GM18873 (cell line): ENCODE data around the gene IGSF3.

Experiments
- ATAC-seq: cut with Tn5 transposase; IDR thresholded peaks from one replicate; pipeline ENCODE4 v1.9.1; 2021; ENCODE audit warnings: mild to moderate bottlenecking, moderate library complexity, moderate number of reproducible peaks; ENCODE audit not compliant: unreplicated experiment, low FRiP score

IGSF3 gene

DNA sequence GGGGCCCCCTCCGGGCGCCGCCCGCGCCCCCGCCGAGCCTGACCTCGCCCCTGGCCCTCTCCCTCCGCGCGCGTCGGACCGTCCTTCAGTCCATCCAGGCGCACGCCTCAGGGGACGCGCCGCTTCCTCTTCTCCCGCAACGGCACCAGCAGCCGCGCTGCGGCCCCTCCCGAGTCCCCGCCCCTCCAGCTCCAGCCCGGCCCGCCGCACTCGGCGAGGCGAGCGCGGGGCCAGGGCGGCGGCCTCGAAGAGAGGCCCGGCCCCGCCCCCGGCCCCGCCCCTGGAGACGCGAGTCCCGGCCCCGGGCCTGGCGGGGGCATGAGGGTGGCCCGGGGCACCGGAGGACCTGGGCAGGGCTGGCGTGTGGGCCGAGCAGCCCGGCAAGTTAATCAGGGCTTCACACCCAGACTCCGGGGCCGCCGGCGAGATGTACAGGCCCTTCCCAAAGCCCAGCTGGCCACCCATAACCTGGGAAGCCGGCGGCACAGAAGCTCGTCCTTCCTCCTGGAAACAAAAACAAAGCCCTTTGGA, at the start of gene IGSF3:
Gene IGSF3 (minus strand): TSS at position 159 of the 531 bp plus-strand sequence. CDS start 1,407 bp downstream, outside the sequence.
- ATAC-seq, result no peak

DNA sequence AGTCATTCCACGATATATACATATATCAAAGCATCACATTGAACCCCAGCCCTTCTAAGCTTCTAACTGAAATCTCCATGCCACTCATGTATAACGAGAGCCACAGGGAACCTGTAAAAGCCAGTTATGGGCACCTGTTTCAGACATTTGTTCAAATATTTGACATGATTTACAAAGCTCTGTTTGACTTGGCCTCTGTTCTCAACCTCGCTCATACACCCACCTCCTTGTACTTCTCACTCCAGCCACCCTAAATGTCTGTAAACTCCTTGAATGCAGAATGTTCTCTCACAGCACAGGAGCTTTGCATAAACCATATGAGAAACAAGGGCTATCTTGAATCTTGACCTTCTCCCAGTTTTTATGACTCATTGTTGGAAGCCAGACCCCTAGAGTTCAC, 49.8 kb upstream of the IGSF3 start:
- ATAC-seq, result no peak

DNA sequence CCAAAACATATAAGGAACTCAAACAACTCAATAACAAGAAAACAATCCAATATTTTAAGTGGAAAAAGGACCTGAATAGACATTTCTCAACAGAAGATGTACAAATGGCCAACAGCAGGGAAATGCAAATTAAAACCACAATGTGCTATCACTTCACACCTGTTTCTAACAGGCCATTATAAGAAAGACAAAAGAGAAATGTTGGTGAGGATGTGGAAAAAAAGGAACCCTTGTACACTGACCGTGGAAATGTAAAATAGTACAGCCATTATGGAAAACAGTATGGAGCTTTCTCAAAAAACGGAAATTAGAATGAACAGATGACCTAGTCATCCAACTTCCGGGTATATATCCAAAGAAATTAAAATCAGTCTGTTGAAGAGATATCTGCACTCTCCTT, 48.9 kb upstream of the IGSF3 start:
- ATAC-seq, result no peak

DNA sequence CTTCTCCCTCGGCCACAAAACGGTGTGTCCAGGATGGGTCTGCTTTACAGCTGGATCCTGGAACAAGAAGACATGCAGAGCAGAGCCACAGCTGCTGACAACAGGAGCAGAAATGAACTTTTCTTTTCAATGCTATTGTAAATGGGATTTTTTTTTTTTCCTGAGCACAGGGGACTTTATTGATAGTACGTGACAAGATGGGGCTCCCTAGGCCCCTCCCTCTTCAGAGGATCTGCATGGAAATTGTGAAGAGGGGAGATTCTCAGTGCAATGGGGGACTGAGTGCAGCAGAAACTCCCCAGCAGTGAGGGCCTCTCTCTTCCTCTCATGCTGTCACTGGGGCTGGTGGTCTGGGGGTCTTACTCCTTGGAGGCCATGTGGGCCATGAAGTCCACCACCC, 45.9 kb upstream of the IGSF3 start:
- ATAC-seq, result no peak

DNA sequence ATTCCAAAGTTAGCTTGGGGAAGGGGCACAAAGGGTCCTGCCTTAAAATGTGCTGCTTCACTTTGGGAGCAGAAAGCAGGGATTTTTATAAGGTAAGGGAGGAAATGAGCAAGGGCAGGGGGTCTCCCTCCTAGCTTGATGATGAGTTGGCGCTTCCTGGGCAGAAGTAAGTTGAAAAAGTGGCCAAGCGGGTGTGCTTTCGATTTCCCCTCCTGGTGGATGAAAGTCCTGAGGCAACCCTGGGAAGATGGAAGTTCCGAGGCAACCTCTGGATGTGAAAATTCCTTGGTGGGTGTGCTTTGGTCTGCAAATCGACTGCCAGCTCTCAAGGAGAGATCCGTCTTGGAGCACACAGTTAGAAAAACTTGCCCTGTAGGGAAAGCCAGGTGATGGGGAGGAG, 45.0 kb upstream of the IGSF3 start:
- no peak for ATAC-seq

DNA sequence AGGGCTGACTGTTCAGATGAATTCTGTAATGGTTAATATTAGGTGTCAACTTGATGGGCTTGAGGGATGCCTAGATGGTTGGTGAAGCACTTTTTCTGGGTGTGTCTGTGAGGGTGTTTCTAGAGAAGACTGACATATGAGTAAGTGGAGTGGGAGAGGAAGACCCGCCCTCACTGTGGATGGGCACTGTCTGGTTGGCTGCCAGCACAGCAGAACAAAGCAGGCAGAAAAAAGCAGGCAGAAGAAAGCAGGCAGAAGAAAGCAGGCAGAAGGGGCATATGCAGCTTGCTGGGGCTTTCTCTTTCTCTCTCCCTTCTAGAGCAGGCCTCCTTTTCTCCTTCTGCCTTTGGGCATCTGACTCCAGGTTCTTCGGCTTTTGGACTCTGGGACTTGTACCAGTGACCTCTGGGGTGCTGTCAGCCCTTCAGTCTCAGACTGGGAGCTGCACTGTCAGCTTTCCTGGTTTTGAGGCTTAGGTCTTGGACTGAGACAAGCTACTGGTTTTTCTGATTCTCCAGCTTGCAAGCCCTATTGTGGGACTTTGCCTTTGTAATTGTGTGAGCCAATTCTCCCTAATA, 43.8 kb upstream of the IGSF3 start:
- ATAC-seq, result no peak

DNA sequence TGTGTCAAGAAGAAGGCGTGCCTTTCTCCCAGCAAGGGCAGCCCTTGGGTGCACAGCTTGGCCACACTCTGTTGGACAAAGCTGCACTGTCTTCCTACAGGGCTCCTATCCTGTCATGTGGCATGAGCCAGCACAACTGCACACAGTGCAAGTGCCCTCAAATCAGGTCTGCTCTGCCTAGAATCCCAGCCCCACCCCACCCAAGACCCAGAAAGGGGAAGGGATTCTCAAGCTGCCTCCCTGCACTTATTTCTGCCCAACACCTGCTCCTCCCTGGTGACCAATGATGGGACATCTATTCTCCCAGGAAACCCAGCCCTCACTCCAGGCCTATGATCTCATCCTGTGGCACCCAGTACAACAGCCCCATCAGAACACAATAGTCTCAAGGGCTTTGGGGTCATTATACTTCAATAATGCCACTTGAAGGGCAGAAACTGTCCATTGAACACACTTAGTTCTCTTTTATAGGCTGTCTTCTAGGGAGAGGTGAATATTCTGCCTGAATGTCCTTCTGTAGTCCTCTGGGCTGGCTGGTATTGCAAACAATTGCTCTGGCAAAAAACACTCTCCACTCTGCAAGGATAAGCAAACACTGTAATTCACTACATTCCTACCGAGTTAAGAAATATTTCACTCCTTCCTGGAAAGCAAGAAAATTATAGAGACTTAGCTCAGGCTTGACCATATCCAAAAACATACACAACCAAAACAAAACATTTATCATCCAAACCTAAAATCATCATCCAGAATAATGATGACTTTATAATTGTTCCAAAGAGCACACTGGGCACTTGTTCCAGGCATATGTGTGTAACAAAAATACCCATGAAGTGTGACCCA, 43.1 kb upstream of the IGSF3 start:
- ATAC-seq, result no peak

DNA sequence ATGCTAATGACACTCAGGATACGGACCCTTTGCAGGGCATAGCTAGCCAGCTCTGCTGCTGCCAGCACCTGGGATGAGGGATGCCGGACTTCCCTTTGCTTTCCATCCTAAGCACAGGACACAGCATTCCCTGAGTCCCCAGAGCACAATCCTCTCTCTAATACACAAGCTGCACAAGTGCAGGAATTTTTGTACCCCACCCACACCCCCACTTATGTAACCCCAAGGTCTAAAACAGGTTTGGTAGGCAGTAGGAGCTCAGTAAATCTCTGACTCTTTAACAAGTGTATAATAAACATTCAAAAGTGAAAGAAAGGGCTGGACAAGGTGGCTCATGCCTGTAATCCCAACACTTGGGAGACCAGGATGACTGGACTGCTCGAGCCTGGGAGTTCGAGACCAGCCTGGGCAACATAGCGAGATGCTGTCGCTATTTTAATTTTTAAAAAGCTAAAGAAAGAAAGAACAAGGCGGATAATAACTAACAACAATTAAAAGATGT, 42.2 kb upstream of the IGSF3 start:
- no peak for ATAC-seq

DNA sequence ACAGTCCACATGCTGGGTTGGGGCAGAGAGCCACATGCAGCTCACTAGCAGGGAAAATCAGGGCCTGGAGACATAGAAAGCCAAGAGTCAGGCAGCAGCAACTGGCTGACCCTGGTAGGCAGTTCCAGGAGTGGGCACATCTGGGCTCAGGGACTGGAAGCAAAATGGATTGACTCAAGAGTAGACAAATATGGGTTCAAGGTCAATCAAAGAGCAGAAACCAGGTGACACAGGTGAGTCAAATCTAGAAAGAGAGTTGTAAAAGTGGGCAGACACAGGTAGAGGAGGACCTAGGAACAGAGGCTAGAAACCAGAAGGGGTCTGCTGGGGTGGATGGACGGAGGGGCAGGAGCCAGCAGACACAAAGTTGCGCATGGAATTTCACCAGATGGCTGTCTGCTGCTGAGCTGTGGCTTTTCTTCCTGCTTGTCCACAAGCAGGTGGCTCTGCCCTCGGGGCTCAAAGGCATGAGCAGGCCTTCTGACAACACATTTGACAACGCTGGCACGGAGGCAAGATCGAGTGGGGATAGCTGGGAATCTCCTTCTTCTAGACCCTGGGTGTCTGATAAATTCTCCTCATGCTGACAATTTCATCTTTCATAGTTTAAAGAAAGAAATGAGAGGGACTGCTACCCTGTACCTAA, 40.8 kb upstream of the IGSF3 start:
- ATAC-seq, result no peak

DNA sequence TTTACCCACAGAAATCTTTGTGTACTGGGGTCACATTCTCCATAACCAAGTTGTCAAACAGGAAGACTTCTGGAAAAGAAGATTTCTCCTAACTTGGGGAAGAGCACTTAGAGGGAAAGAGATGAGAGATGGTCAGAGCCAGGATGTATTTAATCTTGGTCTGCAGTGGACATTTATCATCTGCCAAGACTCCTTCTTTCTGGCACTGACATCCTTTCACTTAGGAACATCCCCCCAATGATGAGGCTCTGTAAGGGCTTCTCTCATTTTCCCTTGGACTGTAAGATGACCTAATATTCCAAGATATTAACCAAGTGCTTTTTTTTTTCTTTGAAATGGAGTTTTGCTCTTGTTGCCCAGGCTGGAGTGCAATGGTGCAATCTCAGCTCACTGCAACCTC, 39.3 kb upstream of the IGSF3 start:
- no peak for ATAC-seq

DNA sequence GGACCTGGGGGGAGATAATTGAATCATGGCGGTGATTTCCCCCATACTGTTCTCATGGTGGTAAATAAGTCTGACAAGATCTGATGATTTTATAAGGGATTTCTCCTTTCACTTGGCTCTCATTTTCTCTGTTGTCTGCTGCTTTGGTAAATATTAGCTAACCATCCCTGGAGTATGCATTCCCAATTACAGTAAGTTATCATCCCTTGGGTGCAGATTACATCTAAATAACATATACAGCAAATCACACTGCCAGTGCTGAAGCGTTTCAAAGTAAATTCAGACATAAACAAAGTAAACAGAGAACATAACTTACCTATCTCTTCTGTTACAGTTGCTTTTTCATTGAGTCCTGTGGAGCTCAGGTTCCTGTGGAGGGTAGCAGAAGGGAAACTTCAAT, 38.6 kb upstream of the IGSF3 start:
- ATAC-seq, result no peak

DNA sequence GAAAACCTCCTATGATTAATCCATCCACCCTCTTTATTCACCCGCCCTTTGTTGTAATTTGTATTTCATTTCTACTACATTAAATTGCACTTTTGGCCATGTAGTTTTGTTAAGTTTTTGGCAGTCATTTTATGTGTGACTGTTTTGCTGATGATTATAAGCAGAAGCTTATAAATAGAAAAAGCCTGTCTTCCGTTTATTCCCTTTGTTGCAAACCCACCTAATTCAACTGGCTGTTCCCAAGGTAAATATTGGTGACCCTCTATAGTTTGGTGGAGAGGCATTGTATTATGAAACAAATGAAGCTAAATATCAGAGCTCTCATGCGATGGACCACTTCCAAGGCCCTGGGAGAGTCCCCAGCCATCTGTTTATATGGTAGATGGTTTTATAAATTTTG, 36.7 kb upstream of the IGSF3 start:
- no peak for ATAC-seq

DNA sequence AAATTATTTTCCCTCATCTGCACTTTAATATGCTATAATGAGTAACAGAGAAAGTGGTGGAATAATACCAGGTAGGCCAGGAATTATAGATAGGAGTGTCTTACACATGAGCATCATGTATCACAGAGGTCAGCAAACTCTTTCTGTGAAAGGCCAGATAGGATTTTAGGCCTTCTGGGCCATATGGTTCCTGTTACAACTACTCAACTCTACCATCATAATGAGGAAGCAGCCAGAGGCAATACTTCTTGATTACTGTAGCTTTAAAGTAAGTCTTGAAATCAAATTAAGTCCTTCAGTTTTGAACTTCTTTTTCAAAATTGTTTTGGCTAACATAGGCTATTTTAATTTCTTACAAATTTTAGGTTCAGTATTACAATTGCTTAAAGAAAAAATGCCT, 32.1 kb upstream of the IGSF3 start:
- no peak for ATAC-seq

DNA sequence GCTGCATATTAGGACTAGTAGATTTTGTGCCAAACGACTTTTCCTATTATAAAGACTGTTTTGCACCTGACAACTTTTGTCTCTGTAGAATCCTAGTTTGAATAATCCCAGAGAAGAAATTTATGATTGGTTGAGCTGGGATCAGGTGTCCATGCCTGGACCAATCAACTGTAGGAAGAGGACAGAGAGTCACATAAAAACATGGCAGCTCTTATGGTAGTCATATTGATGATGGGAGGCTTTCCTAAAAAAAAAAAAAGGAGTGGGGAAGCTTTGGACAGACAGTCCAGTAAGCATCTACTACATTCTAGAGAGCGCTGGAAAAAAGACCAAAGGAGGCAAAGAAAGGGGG, 30.7 kb upstream of the IGSF3 start:
- no peak for ATAC-seq

DNA sequence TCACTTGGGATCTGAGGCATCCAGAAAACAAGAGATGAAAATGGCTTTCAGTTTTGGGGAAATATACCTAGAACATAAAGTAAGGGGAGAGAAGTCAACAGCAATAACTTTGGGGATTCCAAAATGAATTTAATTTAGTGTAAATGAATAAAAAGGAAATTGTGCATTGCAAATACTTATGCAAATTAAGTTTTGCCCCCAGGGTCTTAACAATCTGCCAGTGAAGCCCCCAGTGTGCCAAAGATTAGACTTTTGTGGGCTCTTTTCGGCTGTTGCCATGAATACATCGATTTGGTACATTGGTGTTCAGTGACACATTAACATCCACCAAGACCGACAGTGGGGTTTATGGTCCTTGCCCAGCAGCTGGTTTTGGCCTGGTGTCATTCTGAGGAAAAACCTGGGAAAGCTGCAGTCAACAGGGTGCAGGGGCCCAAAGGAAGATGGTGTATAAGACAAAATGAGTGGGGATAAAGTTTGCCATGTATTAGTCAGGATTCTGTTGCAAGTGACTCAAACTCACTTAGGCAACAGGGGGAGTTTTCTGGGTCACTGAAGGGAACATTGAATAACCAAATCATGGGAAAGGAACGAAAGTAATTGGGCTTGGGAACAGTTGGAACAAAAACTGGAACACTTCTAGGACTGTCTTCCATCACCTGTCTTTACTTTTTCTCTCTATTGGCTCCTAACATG, 30.2 kb upstream of the IGSF3 start:
- no peak for ATAC-seq

DNA sequence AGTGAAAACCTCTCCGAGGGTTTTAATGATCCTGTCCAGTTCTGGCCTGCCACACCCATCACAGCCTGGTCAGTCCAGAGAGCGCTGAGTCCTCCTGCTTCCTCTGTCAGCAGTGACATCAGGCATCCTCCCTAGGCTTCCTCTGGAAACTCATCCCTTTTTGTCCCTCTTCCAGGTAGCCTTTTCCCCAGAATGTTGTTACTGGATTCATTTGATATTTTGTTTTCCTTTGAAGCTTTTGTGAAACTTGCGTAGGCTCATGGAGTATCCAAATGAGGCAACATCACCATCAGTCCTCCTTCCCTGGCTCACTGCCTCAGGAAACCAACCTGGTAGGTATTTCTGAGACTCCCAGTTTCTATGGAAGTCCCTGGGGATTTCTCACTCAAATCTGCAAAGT, 27.0 kb upstream of the IGSF3 start:
- ATAC-seq, result no peak

DNA sequence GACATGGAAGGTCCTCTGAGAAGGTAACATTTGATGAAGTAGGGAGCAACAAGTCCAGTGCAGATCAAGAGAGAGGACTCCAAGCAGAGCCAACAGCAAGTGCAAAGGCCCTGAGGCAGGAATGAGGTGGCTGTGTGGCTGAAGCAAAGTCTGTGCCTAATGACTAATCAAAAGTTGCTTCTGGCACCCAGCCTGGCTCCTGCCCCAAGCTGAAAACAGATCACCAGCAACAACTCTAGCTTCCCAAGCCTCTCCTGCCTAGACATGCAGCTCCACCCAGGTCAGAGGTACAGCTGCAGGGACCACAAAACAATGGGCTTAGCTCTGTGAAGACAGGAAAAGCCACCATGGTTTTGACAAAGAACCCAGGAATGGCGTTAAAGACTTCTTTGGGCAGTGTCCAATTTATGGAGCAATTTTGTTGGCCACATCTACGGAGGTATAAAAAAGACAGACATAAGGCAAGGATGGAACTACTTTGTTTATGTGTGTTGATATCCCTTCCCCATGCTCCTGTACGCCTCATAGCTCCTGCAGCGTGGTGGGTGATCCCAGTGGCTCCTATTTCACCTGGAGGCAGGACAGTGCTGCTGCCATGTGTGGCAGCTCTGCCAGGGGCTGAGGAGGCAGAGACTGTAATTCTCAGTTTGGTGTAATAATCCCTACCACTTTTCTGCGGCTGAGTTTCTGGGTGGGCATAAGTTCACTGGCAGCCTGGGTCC, 26.4 kb upstream of the IGSF3 start:
- no peak for ATAC-seq

DNA sequence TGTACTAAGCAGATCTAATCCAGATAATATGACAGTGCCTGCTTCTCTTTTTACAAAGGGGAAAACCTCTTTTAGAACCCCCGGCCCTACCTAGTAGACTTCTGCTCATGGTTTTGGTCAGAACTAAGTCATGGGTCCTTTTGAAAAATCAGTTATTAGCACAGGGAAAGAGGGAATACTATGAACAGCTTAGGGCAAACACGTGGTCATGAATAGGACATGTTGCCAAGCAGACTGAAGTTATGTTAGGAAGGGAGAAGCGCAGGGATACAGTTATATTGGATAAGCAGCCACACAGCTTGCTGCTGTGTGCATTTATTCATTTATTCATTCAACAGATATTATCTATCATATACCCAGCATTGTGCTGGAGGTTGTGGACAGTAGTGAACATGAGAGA, 25.3 kb upstream of the IGSF3 start:
- ATAC-seq, result no peak

DNA sequence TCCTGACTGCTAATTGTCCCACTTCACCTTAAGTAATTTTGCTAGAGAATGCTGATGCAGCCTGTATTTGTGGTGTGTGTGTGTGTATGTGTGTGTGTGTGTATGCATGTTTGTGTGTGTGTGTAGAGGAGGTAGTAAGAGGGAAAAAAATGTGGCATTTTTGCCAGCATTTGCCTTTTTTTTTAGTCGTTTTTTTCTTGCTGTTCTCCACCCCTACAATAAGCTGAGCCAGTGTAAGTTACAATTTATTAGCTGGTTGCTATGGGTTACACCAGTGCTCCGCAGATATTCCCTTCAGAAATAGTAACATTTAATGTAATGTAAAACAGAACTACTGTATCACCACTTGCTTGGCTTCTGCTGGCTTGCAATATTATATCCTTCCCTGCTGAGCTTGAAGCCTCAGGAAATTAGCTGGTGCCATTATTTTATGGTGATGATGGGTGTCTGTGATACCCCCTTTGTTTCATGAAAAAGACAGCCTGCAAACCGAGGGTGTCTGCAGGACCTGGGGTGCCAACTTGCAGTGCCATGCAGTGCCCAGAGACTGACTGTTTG, 23.4 kb upstream of the IGSF3 start:
- no peak for ATAC-seq

DNA sequence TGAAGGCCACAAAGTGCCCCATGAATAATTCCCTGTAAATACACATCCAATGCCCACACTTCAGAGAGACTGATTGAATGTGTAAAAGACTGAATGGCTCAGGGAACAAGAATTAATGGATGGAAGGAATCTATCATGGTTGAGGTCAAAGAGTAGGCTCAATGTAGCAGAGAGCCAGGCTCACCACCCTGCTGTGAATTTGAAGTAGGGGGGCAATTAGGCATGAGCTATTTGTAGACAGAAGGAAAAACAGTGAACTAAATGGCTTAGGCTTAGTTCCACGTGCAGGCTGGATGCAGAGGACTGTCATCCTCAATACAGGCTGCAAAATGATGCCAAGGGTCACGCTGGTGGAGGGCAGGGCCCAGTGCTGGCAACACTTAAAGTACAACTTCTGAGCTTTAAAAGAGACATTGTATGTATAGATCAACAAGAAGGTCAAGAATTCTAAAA, 22.9 kb upstream of the IGSF3 start:
- ATAC-seq, result no peak
